Panc1 (cell line): ENCODE measurements around the gene PIAS3.

Experiments used
- TCF7L2 ChIP-seq: IDR thresholded peaks from 2 replicates; pipeline ENCODE4 v1.6.1; 2011; ENCODE audit warnings: mild to moderate bottlenecking, low read depth, low read length, inconsistent platforms
- TF ChIP-seq, protein P1 (sequence below): fragments of 450-650 bp; IDR thresholded peaks from 2 replicates; pipeline ENCODE4 v1.5.1; 2017; ENCODE audit warnings: mild to moderate bottlenecking

DNA sequence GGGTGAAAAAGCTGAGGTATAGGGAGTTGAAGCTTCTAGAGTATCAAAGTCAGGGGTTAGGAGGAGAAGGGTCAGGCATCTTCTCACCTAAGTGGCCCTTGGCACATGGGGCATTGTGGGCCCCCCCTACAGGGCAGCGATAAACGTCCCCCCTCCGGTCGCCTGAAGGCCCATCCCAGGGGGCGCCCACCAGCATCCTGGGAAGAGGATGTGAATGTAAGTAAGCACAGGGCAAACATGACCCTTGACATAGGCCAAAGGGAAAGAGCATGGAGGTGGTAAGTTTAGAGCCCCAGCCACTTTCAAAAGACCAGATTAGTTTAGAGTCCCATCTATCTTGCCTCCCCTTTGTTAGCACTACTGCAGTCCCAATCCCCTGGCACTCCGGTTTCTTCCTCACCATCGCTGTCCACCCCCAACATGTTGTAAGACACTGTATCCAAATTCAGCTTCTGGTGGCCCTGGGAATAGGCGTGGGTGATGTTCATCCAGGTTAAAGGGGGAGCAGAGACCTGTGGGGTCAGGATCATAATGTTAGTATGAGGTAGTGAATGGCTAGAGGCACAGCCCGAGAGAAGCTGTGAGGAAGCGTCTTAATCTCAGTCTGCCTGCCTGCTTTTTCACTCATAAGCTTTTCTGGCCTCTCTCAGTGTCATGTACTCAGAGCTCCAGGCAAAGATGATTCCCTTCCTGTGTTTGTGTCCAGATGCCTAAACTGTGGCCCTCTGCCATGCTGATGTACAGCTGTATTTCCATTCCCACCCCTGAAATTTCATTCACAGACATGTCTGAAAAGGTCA is 48.3 kb upstream of the PIAS3 start:
- TF ChIP-seq, protein P1, sequence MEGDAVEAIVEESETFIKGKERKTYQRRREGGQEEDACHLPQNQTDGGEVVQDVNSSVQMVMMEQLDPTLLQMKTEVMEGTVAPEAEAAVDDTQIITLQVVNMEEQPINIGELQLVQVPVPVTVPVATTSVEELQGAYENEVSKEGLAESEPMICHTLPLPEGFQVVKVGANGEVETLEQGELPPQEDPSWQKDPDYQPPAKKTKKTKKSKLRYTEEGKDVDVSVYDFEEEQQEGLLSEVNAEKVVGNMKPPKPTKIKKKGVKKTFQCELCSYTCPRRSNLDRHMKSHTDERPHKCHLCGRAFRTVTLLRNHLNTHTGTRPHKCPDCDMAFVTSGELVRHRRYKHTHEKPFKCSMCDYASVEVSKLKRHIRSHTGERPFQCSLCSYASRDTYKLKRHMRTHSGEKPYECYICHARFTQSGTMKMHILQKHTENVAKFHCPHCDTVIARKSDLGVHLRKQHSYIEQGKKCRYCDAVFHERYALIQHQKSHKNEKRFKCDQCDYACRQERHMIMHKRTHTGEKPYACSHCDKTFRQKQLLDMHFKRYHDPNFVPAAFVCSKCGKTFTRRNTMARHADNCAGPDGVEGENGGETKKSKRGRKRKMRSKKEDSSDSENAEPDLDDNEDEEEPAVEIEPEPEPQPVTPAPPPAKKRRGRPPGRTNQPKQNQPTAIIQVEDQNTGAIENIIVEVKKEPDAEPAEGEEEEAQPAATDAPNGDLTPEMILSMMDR = no peak
- TF ChIP-seq TCF7L2 = no peak
